Activated CD4-positive, CD25-positive, alpha-beta regulatory T cell (primary cell): ENCODE results near the gene SAMD15.
A peak's percentile ranks its signal among the peaks of the same experiment; 100 is the strongest.
"Not testable (repeated sequence)": the region's sequence is repeated elsewhere in the genome, so short reads cannot be mapped to it uniquely, and the experiment has no call there.

Experiments
- DNase-seq, 4 experiments: peaks; one replicate each; lab custom pipeline; 2025; lab: John Stamatoyannopoulos, UW

The SAMD15 gene

DNA sequence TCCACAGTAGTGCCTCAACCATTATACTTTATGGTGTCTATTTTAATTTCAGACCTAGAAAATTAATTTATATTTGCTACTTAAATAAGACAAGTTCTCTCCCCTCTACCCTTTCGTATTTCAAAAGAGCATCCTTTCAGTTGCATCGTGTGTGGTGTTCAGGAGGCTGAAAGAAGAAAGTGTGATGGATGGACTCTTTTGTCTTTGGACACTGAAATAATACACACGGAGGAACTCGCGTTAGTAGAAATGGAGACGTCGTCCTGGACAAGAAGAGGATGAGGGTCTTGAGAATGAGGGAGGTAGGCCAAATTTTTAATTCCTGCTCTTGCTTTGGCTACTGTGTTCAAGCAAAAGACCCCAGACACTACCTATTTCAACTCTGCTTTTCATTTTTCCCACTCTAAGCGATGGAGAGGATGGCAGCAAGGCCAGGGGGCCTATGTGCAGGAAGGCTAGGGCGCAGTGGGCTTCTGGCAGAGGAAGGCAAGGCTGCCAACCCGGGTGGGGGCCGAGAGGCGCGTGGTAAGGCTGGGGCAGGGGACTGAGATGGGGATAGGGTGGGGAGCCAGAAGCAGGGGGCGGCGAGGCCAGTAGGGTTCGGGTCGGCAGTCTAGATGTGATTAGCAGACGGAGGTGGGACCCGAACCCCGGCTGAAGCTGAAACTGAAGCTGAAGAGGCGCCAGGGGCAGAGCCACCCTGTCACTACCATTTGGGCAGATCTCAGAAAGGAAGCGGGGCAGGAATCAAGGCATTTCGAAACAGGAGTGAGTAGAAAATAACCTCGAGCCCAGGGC is 1.0 kb upstream of the SAMD15 start:
- DNase-seq: peak; percentile 1 to 27 (median 16)

- DNase-seq: no peak
Observed at GRCh38 chr14:77377502-77377844, 294 bp downstream of the SAMD15 start.

DNA sequence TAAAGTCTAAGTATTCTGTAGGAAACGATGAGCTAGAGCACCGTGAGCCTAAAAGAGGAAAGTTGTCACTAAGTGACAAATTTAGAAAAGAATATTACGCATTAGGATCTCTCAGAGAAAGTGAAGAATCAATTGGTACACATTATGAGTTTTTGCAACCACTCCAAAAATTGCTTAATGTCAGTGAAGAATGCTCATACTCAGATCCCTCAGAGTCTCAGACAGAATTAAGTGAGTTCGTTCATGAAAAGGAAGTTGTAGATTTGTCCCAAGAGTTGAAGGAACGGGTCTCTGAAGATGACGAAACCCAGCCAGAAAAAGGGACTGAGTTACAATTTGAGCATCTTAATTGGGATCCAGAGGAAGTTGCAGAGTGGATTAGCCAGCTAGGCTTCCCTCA is 1.5 kb downstream of the SAMD15 start:
- DNase-seq: no peak

DNA sequence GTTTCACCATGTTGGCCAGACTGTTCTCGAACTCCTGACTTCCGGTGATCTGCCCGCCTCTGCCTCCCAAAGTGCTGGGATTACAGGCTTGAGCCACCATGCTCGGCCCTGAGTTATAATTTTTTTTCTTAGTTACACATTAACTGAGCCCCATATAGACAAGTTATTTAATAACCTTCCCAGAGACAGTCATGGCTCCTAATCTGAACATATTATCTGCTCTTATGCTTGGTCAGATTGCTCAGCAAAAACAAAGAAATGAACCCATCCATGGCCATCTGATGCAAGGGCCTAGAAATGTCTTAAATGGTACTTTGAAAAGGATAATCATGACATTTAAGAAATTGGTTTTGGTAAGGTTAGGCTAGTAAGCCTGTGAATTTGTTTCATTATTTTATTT is 13.0 kb downstream of the SAMD15 start:
- DNase-seq: no peak

- no peak for DNase-seq
Observed at GRCh38 chr14:77400216-77400615, 23.0 kb downstream of the SAMD15 start.

DNA sequence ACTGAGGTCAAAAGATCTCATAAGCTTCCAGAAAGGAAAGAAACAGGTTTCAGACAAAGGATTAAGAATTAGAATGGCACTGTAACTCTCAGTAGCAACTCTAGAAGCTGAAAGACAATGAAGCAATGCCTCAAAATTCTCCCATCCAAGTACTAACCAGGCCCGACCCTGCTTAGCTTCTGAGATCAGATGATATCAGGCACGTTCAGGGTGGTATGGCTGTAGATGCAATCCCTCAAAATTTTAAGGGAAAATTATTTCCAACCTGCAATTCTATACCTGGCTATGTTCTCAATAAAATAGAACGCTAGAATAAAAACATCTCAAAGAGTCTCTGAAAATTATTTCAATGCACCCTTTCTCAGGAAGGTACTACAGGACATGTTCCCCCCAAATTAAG is 26.6 kb downstream of the SAMD15 start:
- DNase-seq: no peak

DNA sequence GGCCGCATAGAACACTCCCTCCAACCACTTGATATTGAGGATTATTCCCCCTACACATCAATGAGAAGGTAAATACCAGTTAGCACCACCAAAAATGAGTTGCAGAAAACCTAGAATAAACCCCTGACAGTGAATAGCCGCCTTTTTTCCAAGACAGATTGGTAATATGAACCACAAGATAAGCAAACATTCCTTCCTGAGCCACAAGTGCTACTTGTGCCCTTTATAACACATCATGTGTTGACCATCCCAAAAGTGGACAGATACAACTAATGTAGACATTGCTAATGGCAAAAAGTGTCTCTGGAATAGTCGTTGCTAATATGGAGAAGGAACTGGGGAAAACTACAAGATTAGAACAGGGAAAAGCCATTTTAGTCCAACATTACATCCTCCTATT is 28.9 kb downstream of the SAMD15 start:
- no peak for DNase-seq

GRCh38 chr14:77406718-77407117 is 29.5 kb downstream of the SAMD15 start:
- no peak for DNase-seq

DNA sequence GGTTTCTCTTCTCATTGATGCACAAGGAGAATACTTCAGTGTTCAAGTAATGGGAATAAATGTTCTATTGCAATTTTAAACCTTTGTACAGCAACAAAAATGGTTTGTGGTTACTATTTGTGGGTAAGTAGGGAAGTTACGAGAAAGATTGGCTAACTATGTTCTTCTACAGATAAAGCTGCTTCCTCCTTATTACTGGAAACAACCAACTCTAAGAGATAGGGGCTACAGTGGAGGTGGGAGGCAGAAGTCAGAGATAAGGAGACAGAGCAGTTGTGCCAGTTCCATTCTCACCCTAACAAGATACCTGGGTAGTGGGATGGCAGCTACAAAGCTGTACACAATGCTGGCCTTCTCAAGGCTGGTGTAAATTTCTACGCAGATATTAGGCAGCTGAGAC is 30.0 kb downstream of the SAMD15 start:
- DNase-seq: no peak

GRCh38 chr14:77409131-77409533 is 32.0 kb downstream of the SAMD15 start:
- DNase-seq: no peak

- not testable (repeated sequence) for DNase-seq
Observed at GRCh38 chr14:77415403-77416030, 38.3 kb downstream of the SAMD15 start.

GRCh38 chr14:77416098-77416497 is 38.9 kb downstream of the SAMD15 start:
- DNase-seq: not testable (repeated sequence)

GRCh38 chr14:77416836-77417235 is 39.7 kb downstream of the SAMD15 start:
- DNase-seq: no peak

DNA sequence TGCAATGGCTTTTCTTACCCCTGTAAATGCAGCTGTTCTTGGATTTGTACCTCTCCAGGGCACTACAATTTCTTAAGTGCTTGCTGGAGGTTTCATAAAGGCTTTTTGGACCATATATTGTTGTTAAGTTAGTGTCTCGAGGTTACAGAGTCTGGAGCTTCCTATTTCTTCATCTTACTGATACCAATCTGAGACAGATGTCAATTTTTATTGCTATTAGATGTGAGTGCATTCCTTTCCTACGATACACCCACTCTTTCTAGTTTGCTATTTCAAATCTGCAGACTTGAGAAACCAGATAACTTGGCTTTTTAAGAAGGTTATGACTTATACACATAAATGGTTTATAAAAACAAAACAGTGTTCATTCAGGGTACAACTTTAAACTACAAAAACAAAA is 44.0 kb downstream of the SAMD15 start:
- DNase-seq: no peak

DNA sequence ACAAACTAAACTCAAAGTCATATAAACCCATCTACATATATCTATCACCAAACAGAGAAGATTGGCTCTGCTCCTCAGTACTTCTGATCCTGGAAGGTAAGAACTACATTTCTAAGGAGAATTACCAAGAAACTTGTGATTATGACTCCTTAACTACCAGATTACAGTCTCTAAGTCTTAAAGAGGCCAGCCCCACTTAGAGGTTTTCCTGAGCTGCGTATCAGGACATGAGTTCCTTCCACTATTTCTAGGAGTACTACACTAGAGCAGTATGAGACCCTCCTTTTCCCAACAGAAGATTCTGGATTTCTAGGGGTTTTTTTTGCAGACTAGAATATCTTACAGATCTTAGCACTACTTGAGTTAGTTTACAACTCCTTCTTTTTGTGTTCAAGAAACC is 46.2 kb downstream of the SAMD15 start, which contains the start of gene NOXRED1:
TSS of gene NOXRED1 (minus strand) at position 101 of the 400 bp plus-strand sequence. CDS start 634 bp downstream, outside the sequence.
- no peak for DNase-seq

DNA sequence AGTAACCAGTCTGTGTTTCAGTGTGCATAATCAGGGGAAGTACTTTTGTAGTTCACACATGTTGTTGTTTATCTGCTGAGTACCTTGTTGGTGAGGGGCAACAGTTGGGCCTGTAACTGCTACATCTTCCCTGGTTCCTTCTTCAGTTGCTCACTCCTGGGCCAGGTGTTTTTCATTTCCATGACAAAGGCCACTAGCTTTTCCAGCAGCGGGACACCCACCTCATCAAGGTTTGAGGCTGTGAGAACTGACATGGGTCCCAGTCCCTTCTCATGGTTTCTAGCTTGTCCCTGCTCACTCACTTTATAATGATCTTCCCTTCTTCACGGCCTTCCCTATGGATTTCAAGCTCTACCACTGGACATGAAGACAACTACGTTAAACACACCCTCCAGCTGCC is 47.7 kb downstream of the SAMD15 start:
- DNase-seq: no peak

- DNase-seq: no peak
Observed at GRCh38 chr14:77426396-77426795, 49.2 kb downstream of the SAMD15 start.

GRCh38 chr14:77436042-77436441 is 58.9 kb downstream of the SAMD15 start:
- DNase-seq: no peak

GRCh38 chr14:77438596-77438995 is 61.4 kb downstream of the SAMD15 start:
- no peak for DNase-seq

GRCh38 chr14:77439861-77440260 is 62.7 kb downstream of the SAMD15 start:
- no peak for DNase-seq
